ENCODE measurements around the gene DOHH.

Gene DOHH

DNA sequence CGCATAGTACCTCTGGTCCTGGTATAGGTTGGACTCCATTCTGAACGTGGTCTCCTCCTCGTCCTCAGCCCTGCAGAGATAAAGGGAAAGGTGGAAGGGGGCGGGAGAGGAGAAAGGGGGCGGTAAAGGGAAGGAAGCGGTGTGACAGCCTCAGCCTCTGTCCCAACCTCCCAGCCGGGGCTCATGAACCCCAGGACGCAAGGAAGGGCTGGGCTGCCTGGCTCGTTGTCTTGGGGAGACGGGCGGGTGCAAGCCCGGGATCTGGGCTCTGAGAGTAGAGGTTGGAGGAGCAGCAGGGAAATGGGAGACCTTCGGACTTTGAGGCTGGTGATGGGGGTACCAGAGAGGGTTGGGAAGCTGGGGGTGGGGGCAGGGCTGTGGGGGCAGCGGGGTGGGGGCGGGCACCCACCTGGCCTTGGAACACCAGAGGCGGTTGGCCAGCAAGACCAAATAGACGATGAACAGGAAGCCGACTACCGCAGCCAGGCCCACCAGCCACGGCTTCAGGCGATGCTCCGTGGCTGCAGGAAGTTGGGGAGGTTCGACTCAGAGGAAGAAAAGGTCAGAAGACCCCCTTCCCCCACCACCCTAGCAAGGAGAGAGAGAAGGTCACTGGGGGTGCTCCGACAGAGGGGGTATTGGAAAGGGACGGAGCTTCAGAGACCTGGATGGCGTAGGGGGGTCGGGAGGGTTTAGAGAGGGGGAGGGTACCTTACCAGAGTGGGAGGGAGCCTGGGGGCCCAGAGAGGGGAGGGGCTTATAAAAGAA is 21.9 kb downstream of the DOHH start:
- DNase-seq (ENCODE audit: low read depth in 2 of 2), result no peak

DNA sequence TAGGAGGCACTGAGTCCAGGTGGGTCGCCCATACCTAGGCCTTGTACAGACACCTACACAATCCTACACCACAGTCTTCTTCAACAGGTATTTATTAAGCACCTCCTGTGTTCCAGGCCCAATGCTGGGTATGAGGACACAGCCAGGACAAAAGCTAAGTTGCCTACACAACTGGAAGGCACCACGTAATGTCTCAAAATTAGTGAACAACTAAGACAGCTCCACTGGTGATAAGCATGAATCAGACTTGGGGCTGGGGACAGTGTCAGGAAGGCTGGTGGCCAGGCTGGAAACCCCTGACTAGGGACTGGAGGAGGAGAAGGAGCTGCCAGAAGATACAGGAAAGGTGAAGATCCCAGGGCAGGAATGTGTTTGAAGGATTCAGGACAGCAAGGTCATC is 22.5 kb downstream of the DOHH start:
- DNase-seq (ENCODE audit: low read depth in 2 of 2), result no peak

DNA sequence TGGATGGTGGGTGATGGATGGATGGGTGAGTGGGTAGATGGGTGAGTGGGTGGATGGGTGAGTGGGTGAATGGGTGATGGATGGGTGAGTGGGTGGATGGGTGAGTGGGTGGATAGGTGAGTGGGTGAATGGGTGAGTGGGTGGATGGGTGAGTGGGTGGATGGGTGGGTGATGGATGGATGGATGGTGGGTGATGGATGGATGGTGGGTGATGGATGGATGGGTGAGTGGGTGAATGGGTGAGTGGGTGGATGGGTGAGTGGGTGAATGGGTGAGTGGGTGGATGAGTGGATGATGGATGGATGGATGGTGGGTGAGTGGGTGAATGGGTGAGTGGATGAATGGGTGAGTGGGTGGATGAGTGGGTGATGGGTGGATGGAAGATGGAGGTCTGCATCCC is 23.0 kb downstream of the DOHH start:
- no peak for DNase-seq (ENCODE audit: low read depth in 2 of 2)

DNA sequence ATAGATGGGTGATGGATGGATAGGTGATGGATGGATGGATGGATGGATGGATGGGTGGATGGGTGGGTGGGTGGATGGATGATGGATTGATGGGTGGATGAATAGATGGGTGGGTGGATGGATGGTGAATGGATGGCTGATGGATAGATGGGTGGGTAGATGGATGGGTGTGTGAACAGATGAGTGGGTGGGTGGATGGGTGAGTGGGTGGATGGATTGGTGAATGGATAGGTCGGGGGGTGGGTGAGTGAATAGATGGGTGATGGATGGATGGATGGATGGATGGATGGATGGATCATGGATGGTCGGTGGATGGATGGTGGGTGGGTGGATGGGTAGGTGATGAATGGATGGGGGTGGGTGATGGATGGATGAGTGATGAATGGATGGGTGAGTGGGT is 23.6 kb downstream of the DOHH start:
- no peak for DNase-seq (ENCODE audit: low read depth in 2 of 2)

DNA sequence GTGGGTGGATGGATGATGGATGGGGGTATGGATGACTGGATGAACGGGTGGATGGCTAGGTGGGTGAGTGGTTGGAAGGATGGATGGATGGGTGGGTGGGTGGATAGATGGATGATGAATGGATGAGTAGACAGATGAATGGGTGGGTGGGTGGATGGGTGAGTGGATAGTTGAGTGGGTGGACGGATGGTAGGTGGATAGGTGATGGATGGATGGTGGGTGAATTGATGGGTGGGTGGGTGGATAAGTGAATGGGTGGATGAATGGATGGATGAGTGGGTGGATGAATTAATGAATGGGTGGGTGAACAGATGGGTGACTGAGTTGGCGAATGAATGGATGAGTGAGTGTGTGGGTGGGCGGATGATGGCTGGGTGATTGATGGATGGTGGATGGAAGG is 25.0 kb downstream of the DOHH start:
- no peak for DNase-seq (ENCODE audit: low read depth in 2 of 2)

DNA sequence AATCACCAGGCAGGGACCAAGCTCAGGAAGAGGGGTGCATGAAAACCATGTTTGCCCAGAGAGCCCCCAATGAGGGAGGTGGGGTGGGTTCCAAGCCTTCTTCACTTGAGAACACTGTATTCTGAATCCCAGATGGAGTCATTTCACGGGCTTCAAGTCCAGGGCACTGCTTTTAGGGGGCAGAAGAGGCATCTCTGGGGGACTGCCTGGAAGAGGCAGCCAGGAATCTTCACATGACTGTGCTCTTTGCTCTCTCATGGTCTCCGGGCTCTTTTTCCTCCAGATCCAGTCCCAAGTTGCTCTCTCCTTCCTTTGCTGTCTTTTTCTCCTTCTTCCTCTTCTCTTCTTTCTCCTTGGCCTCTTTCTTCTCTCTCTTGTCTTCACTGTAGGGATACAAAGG is 25.9 kb downstream of the DOHH start:
- DNase-seq (ENCODE audit: low read depth in 2 of 2), result no peak

DNA sequence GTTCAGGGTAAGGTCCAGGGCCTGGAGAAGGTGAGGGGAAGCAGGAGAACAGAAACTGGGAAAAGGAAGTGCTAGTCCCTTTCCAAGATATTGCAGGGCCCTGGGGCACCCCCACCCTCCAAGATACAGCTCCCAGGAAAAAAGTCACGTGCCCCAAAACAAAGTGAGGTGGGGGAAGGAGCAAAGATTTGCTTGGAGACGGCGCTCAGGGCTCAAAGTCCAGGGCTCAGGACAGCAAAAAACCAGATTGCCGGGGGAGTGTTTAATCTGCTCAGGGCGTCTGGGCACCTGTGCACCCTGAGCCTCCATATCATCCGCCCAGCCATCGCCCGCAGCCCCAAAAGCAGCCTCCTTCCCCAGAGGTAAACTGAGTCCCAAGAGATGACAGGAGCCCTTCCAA is 26.5 kb downstream of the DOHH start:
- no peak for DNase-seq (ENCODE audit: low read depth in 2 of 2)

DNA sequence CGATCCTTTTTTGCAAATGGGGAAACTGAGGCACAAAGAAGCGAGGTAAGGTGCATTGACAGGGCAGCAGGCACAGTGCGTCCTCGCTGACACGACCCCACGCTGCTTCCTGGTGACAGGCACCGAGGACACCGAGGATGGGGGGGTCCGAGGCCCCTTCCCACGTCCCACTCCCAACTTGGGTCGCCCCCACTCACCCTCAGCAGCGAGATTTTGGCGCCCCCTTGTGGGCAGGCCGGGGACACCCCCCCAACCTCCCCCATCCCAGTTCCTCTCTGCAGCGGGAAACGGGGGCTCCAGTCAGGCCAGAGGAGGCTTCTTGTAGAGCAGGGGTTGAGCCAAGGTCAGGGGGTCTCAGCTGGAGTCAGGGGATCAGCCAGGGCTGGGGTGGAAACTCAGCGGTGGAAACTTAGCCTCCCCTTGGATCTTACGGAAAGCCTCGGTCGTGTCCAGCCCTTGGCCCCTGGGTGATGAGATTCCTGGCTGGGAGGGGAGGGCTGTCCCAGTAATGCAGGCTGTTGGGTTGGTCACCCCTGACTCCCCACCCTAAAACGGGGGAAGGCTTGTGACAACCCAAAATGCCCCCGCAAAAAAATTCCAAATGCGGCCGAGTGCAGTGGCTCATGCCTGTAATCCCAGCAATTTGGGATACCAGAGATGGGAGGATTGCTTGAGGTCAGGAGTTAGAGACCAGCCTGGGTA is 28.4 kb downstream of the DOHH start:
- DNase-seq (ENCODE audit: low read depth in 2 of 2), result peak in 1 of 2 donors; percentile 25

DNA sequence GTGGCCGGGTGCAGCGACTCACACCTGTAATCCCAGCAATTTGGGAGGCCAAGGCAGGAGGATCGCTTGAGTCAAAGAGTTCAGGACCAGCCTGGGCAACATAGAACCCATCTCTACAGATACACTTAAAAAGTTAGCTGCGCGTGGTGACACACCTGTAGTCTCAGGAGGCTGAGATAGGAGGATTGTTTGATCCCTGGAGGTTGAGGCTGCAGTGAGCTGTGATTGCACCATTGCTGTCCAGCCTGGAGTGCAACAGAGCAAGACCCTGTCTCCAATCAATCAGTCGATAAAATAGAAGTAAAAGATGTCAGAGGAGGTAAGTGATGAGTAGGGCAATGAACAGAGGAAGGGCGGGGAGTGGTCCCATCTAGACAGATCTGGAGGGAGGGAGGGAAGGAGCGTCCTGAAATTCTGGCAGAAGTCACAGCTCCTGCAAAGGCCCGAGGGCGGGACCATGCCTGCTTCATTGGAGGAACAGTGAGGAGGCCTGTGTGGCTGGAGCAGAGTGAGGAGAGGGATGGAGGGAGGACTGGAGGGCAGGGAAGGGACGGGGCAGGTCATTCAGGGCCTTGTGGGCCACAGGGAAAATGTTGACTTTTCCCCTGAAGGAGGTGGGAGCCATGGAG is 29.9 kb downstream of the DOHH start:
- DNase-seq (ENCODE audit: low read depth in 2 of 2), result no peak

DNA sequence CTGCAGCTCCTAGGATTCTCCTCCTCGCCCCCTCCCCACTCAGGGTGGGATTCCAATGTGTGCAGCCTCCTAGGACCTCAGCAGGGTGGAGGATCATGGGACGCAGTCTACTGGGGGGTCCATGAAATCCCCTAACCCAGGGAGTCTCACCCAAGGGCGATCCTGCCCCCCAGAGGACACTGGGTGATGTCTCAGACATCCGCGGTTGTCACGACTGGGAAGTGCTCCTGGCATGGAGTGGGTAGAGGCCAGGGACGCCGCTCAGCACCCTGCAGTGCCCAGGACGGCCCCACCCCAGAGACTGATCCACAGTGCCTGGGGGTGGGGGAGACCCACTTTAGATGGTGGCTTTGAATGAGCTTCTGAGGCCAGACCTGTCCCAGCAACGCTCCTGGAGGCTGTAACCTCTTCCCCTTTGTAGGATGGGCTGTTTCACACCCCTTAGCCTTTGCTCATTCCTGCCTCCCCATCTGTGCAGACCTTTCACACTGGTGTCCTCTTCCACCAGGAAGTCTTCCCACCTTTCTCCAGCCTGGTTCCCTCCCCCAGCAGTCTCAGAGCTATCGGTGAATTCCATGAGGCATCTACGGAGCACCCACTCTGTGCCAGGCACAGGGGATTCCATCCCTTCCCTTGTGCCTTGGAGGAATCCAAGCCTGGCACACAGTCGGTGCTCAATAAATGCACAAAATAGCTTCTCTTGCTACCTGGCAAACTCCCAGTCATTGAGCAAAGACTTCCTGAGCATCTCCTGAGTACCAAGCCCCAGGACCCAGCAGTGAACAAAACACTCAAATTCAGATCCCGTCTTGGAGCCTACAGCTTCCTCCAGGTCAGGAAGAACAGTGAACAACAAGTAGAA is 30.6 kb downstream of the DOHH start:
- DNase-seq (ENCODE audit: low read depth in 2 of 2), result no peak

DNA sequence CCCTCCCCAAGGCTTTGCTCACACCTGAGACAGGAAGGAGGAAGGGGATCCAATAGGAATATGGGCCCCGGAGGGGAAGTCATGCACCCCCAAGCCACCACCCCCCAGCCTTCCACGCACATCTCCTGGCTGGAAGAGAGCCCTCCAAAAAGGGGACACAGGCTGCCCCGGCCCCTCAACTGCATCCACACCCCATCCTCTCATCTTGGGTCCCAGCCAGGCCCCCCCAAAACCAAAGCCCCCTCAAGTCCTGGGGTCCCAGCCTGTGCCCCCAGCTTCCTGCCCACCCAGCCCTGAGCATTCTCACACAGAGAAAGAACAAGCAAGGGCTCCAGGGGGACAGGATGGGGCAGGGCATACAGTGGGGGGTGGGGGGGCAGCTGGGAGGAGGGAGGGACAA is 32.3 kb downstream of the DOHH start:
- DNase-seq (ENCODE audit: low read depth in 2 of 2), result no peak

DNA sequence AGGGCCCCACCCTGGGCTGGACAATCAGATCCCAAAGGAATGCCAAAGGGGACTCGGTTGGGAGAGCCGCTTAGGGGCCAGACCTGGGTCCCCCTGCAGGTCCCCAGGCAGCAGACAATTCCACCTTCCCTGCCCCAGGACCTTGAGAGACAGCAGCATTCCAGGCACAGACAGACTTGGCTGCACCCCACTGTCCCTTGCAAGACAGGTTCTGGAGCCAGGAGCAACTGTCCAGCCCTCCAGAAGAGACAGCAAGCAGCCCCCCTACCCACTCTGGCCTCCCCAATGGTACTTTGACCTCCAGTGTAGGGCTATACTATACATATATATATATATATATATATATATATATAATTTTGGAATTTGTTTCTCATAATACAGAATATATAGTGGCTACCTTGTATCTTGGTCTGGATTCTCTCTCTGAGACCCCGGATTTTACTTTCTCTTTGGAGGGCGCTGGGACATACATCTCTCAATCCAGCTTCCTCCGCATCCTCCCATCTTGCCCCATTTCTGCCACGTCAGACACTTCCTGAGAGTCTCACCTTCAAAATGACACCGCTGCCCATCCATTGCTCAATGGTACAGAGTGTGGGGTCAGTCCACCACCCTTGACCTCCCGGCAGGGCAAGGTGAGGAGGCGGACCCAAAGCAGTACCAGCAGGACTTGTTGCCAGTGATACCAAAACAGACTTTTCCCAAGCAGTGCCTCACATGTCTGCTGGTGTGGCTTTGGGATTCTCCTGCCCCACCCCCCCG is 32.9 kb downstream of the DOHH start:
- no peak for DNase-seq (ENCODE audit: low read depth in 2 of 2)

DNA sequence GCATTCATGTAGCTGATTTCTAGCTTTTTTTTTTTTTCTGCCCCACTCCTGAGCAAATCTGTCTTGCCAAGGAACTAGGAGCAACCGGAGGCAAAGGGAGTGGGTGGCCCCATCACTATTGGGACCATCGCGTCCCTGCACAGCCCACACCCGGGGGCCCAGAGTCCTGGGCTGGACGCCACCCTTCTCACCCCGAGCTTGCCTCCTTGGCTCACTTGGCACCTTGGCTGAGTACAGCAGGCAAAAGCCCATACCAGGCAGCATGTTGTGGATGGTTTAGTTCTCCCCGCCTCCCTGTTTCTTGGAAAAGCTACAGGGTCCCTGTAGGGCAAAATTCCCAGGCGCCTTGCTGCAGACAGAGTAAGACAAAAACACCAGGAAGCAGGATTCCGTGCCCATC is 33.8 kb downstream of the DOHH start:
- DNase-seq (ENCODE audit: low read depth in 2 of 2), result no peak

DNA sequence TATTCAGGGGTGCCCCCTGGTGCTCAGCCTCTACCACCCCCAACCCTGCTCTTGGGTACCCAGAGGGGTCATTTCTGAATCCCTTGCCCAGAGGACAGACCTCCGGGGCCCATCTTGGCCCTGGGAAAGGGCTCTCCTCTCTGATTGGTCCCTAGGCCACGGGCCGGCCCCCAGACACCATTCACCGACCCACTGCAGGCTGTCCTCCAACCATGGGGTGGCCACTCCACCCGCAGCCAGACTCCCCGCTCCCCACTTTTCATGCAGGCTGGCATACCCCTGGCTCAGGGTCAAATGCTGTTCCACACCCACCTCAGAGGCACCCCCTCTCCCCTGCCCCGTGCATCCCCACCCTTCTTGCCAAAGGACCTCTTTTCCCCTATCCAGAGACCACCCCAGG is 34.9 kb downstream of the DOHH start:
- DNase-seq (ENCODE audit: low read depth in 2 of 2), result no peak

DNA sequence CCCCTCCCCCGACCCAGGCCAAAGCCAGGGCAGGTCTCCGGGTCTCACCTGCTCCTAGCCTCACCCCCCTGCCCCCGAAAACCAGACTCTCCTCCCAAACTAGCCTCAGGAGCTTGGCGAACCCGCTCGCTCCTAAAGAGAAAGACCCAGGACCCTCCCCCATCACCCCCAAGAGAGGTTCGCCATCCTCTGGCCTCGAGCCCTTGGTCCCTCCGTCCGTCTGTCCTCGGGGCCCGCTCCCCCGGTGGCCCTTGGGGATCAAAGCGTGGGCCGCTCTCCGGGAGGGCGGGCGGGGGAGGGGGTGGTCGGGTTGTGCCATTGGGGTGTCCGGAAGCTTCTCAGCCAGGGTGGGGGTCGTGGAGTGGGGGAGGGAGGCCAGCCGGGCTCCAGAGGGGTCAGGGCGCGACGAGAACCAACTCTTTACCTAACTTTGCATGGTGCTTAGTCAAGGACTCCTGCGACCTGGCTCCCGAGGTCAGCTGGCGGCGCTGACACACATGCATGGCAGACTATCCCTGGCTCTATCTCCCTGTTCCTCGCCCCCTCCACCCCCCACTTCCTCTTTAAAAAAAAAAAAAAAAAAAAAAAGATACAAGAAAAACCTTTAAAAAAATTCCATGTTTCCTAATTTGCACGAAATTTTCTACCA is 35.8 kb downstream of the DOHH start:
- DNase-seq (ENCODE audit: low read depth in 2 of 2), result no peak

DNA sequence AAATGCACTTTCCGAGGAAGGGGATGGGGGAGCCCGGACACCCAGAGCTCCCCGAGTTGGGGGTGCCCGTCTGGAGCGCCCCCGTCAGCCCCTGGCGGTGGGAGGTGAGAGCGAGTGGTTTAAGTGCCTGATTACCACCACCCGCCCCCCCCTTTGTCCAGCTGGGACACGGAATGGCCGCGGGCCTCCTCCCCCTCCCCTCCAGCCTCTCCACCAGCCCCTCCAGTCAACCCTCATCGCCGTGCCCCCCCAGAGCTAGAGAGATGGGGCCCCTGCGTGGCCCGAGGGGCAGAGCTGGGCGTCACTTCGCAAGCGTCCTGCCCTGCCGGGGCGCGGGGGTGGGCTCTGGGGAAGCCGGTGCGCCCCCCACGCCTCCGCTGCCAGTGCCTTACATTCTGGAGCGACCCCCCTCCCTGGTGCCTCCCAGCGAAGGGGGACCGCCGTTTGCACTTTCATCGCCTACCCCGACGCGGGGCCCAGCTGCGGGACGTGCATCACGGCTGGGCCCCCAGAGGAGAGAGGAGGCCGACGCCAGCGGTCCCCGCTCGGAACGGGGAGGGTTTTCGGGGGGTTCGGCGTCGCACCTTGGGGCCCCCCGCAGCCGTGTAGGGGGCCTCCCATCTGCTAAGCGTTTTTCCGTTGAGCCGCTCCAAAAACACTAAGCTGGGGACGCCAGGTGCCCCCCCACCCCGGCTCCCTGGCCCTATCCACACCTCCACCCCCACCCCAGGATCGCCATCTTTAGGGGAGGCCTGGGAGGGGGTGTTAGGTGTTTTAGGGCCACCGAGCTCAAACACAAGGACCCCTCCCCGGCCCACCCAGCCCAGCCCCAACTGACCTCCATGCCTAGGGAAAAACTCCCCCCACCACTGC is 36.5 kb downstream of the DOHH start:
- no peak for DNase-seq (ENCODE audit: low read depth in 2 of 2)

DNA sequence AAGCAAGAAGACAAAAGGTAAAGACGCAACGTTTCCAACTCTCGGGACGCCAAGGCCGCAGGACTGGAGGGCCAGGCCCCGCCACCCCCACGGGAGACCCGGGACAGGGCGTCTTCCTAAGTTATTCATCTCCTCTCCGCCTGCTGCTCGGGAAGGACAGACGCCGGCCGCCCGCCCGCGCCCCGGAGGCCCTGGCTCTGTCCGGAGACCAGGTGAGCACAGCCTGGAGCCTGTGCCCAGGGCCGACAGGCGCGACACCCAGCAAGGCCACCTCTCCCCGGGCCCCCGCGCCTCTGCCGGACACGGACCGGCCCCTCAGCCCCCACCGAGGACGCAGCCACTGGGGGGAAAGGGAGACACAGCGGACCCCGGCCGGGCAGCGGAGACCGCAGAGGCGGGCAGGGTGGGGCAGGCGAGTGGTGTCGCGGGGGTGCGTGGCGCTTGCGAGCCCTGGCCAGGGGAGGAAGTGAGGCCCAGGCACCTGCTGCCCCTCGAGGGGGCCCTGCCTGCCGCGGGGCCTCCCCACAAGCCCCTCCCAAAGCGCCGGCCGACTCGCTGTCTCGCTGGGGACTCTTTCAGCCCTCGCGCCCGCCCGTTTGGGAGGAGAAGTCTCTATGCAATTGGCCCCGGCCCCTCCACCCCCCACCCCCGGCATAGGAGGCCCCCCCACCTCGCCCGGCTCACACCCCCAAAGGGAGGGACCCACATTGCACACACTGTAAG is 37.3 kb downstream of the DOHH start:
- no peak for DNase-seq (ENCODE audit: low read depth in 2 of 2)

DNA sequence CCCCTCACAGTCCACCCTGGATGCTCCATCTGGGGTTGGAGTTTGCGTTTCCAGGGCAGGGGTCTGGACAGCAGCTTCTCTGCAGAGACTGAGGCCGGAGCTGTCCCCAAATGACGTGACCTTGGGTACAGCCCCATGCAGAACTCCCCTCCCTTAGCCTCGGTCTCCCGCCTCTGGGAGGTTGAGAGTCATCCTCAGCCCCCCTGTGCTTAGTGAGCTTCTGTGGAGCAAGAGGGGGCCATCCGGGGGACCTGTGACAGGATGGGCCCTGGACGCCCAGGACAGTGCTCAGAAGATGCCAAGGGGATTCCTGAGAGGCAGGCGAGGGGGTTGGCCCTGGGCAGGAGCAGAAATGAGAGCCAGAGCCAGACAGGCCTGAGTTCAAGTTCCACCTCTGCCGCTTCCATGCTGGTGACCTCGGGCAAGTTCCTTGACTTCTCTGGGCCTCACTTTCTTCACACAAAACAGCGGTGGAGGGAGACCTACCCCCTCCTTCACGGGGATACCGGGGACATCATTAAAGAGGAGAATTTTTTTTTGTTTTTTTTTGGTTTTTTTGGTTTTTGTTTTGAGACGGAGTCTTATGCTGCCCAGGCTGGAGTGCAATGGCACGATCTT is 40.4 kb downstream of the DOHH start:
- no peak for DNase-seq (ENCODE audit: low read depth in 2 of 2)
